Activated T-cell treated with anti-CD3 and anti-CD28 coated beads for 48 hours (primary cell): Measurements from ENCODE around the gene GRIK5.

Source experiments
- DNase-seq: peaks from one replicate; pipeline ENCODE4 v3.0.0-alpha.2; 2020; ENCODE audit warnings: low read depth

GRIK5 gene

DNA sequence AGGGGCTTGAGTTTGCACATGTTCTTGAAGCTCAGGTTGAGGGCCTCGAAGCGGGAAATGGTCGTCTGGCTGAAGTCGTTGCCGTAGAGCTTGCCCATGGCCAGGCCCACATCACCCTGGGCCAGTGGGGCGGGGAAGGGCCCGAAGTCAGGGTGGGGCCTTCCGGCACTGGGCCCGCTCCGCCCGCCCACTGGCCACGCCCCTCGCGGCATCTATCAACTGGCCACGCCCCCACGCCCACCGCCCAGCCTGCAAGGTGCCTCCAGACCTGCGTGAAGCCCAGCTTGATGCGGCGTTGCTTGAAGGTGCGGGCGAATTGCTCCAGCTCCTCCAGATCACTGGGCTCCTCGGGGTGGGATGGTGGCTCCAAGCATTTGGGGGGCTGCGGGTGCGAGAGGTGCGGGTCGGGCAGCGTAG, 25.8 kb upstream of the GRIK5 start:
- DNase-seq: no peak

DNA sequence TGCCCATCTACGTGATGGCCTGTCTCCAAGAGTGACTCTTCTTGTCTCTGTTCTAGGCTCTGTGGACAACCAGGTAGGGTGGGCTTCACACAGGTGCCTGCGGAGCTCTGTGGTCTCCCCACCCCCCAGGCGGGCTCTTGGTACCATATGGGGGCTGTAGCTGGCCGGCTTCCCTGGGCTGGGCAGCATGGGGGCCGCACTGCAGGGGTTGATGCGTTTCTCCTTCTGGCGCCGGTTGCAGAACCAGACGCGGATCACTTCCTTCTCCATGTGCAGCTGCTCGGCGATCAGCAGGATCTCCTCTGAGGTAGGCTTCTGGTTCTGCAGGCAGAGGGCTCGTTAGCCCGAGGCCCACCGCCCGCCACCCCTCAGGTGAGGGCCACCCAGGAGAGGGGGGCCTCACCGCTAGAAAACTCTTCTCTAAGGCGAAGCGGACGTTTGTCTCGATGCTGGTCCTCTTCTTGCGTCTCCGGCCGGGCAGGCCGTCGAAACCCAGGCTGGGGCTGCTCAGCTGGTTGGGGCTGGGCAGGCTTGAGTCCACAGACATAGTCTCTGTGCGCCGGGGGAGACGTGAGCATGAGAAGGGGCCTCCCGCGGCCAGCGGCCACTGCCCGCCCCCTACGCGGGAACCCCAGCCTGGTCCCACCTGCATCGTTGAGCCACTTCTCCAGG, 25.3 kb upstream of the GRIK5 start:
- no peak for DNase-seq

GRCh38 chr19:42093926-42094325, 23.9 kb upstream of the GRIK5 start:
- no peak for DNase-seq

GRCh38 chr19:42093505-42093904, 23.5 kb upstream of the GRIK5 start:
- no peak for DNase-seq

GRCh38 chr19:42092350-42092749, 22.3 kb upstream of the GRIK5 start:
- DNase-seq: peak; percentile 31

GRCh38 chr19:42091742-42092141, 21.7 kb upstream of the GRIK5 start:
- no peak for DNase-seq

- DNase-seq: no peak
These were observed 21.3 kb upstream of the GRIK5 start for GRCh38 chr19:42091300-42091699.

DNA sequence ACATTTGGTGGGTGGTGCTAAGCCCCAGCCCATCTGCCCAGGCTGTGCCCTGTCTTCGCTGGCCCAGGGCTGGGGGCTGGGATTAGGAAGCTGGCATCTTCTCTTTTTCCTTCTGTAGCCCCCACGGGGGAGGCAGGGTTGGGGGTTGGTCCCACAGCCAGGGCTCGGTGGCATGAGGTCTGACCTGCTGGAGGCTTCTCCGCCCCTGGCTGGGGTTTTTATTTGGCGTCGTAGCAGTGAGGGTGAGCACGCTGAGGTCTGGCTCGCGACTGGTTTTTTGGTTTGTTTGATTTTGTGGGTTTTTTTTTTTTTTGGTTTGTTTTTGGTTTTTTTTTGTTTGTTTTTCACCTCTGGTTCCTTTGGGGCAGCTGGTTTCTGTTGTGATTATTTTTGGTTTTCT, 20.7 kb upstream of the GRIK5 start:
- DNase-seq: no peak

DNA sequence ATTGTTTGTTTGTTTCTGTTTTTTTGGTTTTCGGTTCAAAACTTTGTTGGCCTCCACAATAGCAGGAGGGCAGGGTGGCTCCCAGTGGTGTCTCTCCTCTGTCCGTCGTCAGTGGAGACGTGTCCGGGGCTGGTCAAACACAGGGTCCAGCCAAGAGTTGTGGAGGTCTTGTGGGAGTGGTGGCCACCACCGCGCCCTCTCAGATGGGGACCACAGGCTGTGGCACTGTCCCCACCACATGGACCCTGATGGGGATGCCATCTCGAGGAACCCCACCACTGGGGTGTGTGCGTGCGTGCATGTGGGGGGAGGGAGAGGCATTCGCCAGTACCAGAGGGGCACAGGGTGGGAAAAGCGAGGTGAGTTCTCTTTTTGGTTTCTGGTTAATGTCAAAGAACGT, 19.8 kb upstream of the GRIK5 start:
- no peak for DNase-seq

GRCh38 chr19:42089191-42089750, 19.3 kb upstream of the GRIK5 start:
- DNase-seq: no peak

DNA sequence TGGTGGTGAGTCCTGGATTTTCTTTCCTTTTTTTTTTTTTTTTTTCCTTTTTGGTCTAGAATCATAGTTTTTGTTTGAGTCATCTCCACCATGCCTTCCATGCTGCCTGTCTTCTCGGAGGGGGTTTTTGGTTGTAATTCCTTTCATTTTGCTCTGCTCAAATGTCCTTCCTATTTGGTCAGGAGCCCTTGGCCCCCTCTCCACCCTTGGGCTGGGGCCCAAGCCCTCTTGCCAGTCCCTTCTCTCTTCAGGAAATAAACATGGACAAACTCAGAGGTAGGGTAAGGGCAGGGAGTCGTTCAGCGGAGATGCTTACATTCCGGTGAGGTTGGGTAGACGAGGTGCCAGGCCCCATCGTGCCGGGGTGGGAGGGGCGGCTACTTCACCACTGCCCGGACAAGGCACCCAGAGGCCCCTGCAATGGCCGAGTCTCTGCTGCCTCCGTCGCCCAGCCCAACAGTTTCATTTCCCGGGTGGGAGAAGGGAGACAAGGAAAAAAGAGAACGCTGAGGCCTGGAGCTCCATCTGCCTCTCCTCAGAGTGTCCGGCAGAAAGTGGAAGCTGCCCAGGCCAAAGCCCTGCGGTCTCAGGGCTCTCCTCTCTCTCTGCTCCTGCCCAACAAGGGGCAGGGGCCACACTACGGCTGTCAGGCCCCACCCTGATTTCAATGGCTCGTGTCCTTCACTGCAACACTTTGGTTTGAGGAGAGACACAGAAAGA, 18.6 kb upstream of the GRIK5 start:
- DNase-seq: no peak

GRCh38 chr19:42086770-42087550, 17.0 kb upstream of the GRIK5 start:
- no peak for DNase-seq

- no peak for DNase-seq
These were observed 16.3 kb upstream of the GRIK5 start for GRCh38 chr19:42086188-42086736.

DNA sequence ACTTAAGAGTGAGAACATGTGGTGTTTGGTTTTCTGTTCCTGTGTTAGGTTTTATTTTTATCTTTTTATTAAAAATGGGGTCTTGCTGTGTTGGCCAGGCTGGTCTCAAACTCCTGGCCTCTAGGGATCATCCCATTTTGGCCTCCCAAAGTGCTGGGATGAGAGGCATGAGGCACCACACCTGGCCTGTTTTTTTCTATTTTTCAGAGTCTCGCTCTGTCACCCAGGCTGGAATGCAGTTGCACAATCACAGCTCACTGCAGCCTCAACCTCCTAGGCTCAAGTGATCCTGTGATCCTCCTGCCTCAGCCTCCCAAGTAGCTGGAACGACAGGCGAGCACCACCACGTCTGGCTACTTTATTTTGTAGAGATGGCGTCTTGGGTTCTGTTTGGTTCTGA, 13.5 kb upstream of the GRIK5 start:
- no peak for DNase-seq

GRCh38 chr19:42081584-42082203, 11.7 kb upstream of the GRIK5 start:
- no peak for DNase-seq

DNA sequence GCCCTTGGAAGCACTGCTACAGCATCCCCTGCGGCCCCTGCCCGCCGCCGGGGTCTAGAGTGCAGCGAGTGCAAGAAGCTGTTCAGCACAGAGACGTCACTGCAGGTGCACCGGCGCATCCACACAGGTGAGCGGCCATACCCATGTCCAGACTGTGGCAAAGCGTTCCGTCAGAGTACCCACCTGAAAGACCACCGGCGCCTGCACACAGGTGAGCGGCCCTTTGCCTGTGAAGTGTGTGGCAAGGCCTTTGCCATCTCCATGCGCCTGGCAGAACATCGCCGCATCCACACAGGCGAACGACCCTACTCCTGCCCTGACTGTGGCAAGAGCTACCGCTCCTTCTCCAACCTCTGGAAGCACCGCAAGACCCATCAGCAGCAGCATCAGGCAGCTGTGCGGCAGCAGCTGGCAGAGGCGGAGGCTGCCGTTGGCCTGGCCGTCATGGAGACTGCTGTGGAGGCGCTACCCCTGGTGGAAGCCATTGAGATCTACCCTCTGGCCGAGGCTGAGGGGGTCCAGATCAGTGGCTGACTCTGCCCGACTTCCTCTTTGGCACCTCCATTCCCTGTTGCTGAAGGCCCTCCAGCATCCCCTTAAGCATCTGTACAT, 10.9 kb upstream of the GRIK5 start:
- no peak for DNase-seq

DNA sequence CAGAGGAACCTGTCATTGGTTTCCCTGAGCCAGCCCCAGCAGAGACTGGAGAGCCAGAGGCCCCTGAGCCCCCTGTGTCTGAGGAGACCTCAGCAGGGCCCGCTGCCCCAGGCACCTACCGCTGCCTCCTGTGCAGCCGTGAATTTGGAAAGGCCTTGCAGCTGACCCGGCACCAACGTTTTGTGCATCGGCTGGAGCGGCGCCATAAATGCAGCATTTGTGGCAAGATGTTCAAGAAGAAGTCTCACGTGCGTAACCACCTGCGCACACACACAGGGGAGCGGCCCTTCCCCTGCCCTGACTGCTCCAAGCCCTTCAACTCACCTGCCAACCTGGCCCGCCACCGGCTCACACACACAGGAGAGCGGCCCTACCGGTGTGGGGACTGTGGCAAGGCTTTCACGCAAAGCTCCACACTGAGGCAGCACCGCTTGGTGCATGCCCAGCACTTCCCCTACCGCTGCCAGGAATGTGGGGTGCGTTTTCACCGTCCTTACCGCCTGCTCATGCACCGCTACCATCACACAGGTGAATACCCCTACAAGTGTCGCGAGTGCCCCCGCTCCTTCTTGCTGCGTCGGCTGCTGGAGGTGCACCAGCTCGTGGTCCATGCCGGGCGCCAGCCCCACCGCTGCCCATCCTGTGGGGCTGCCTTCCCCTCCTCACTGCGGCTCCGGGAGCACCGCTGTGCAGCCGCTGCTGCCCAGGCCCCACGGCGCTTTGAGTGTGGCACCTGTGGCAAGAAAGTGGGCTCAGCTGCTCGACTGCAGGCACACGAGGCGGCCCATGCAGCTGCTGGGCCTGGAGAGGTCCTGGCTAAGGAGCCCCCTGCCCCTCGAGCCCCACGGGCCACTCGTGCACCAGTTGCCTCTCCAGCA, 10.1 kb upstream of the GRIK5 start:
- no peak for DNase-seq

DNA sequence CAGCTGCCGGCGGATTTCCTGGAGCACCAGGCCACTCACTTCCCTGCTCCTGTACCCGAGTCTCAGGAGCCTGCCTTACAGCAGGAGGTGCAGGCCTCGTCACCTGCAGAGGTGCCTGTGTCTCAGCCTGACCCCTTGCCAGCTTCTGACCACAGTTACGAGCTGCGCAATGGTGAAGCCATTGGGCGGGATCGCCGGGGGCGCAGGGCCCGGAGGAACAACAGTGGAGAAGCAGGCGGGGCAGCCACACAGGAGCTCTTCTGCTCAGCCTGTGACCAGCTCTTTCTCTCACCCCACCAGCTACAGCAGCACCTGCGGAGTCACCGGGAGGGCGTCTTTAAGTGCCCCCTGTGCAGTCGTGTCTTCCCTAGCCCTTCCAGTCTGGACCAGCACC, 9.3 kb upstream of the GRIK5 start:
- no peak for DNase-seq

GRCh38 chr19:42078538-42079275, 8.7 kb upstream of the GRIK5 start:
- DNase-seq: no peak

- no peak for DNase-seq
These were observed 8.1 kb upstream of the GRIK5 start for GRCh38 chr19:42078058-42078457.
